ENCODE data around the gene ADGRV1. TPM values are rescaled to one million over a fixed set of nuclear protein-coding genes. Genes with fewer than 3 reads are reported as not detected.

ADGRV1 gene
- polyA plus RNA-seq, 1 of the 3 experiments (the other 2 are of a cell fraction): 0.23 TPM

GRCh38 chr5:90916947-90917800 lies 358.6 kb downstream of the ADGRV1 start:
- no peaks in the 10 kb centered on the region for H3K36me3 ChIP-seq (replicated peaks in 1 of 2; ENCODE audit: control insufficient read depth in 1 of 2, insufficient read depth in 2 of 2, low read length in 1 of 2)
- no peak overlapping the region for H3K9ac ChIP-seq
- H3K4me3 ChIP-seq (ENCODE audit: low read depth in 2 of 2, low read length in 1 of 2): no peak overlapping the region
- 46% methylated on average over 3 of the region's 3 CpGs for WGBS (ENCODE audit: low lambda C conversion rate)
- no peaks in the 10 kb centered on the region for H3K27me3 ChIP-seq (ENCODE audit: insufficient read depth)
- ChIA-PET CTCF (interaction anchor here (1.0 to 4.4 kb wide), 4 partner anchors 15 to 502 kb away, joined by 3 to 21 read pairs (median 6); no protein-coding TSS in a partner anchor), POLR2A (no interaction called here)
- no peaks in the 10 kb centered on the region for H3K79me2 ChIP-seq (ENCODE audit: insufficient read depth)
- H3K9me2 ChIP-seq: no peaks in the 10 kb centered on the region
- H3K27ac ChIP-seq (ENCODE audit: low read depth in 2 of 2, low read length in 1 of 2): no peak overlapping the region
- no peaks in the 10 kb centered on the region for H3K9me3 ChIP-seq
- DNase-seq: no peak
- TF ChIP-seq PBX3 (IDR thresholded peaks at IDR 0.05): no peak
- no peak for TF ChIP-seq EZH2phosphoT487 (IDR thresholded peaks at IDR 0.05; ENCODE audit: borderline replicate concordance, low read depth)
- TF ChIP-seq RXRA (IDR thresholded peaks at IDR 0.05; ENCODE audit: borderline replicate concordance, low read depth): no peak
- no peak for TF ChIP-seq USF2 (IDR thresholded peaks at IDR 0.05; ENCODE audit: borderline replicate concordance, low read depth, low read length)
- no peak for TF ChIP-seq FOXJ3 (CRISPR knock-in tag; IDR thresholded peaks at IDR 0.05)
- TF ChIP-seq POLR2AphosphoS5 (IDR thresholded peaks at IDR 0.05; ENCODE audit: low read depth, low read length): no peak
- no peak for TF ChIP-seq YY1 (IDR thresholded peaks at IDR 0.05; ENCODE audit: low read depth)
- TF ChIP-seq USF1 (IDR thresholded peaks at IDR 0.05; ENCODE audit: borderline replicate concordance, low read depth): no peak
- TF ChIP-seq JUND (IDR thresholded peaks at IDR 0.05): no peak
- TF ChIP-seq TCF12 (IDR thresholded peaks at IDR 0.05): no peak
- TF ChIP-seq TEAD4 (IDR thresholded peaks at IDR 0.05; ENCODE audit: borderline replicate concordance, insufficient read depth): no peak
- TF ChIP-seq, protein P1, sequence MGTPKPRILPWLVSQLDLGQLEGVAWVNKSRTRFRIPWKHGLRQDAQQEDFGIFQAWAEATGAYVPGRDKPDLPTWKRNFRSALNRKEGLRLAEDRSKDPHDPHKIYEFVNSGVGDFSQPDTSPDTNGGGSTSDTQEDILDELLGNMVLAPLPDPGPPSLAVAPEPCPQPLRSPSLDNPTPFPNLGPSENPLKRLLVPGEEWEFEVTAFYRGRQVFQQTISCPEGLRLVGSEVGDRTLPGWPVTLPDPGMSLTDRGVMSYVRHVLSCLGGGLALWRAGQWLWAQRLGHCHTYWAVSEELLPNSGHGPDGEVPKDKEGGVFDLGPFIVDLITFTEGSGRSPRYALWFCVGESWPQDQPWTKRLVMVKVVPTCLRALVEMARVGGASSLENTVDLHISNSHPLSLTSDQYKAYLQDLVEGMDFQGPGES (IDR thresholded peaks at IDR 0.05; ENCODE audit: low read depth, low read length): no peak
- TF ChIP-seq EP300 (IDR thresholded peaks at IDR 0.05; ENCODE audit: borderline replicate concordance in 1 of 2, low read depth in 1 of 2, low read length in 1 of 2): no peak
- TF ChIP-seq RFX5 (IDR thresholded peaks at IDR 0.05; ENCODE audit: low read length): no peak
- TF ChIP-seq MXI1 (IDR thresholded peaks at IDR 0.05; ENCODE audit: low read depth, low read length): no peak
- no peak for TF ChIP-seq MEF2A (IDR thresholded peaks at IDR 0.05; ENCODE audit: borderline replicate concordance, low read depth)
- no peak overlapping the region for H2AFZ ChIP-seq (ENCODE audit: low read depth)
- H4K20me1 ChIP-seq (ENCODE audit: insufficient read depth): no peaks in the 10 kb centered on the region
- H3K4me1 ChIP-seq (ENCODE audit: control insufficient read depth in 1 of 2, insufficient read depth in 2 of 2, low read depth in 1 of 2, low read length in 1 of 2): no peaks in the 10 kb centered on the region; a peak in 2 of 4 replicates
- H3K4me2 ChIP-seq: no peak overlapping the region
- H3F3A ChIP-seq (replicated peaks; ENCODE audit: insufficient read depth): no peaks in the 10 kb centered on the region

Measured in SK-N-SH (cell line).